GM18907 (cell line): Measurements from ENCODE around the gene ARHGAP10.
"Not testable (repeated sequence)": the region's sequence is repeated elsewhere in the genome, so short reads cannot be mapped to it uniquely, and the experiment has no call there.

Experiments used
- ATAC-seq: cut with Tn5 transposase; IDR thresholded peaks from one replicate; pipeline ENCODE4 v1.9.1; 2021; ENCODE audit warnings: mild to moderate bottlenecking, moderate library complexity; ENCODE audit not compliant: unreplicated experiment

Gene ARHGAP10

GRCh38 chr4:148078061-148078460, 346.2 kb downstream of the ARHGAP10 start:
- no peak for ATAC-seq

GRCh38 chr4:148079961-148080360, 348.1 kb downstream of the ARHGAP10 start:
- no peak for ATAC-seq

- no peak for ATAC-seq
Measured at GRCh38 chr4:148081267-148081666, 349.4 kb downstream of the ARHGAP10 start.

GRCh38 chr4:148081745-148082144, 349.9 kb downstream of the ARHGAP10 start:
- no peak for ATAC-seq

- not testable (repeated sequence) for ATAC-seq
Measured at GRCh38 chr4:148083073-148083472, 351.2 kb downstream of the ARHGAP10 start.

- no peak for ATAC-seq
Measured at GRCh38 chr4:148089624-148090023, 357.7 kb downstream of the ARHGAP10 start.

- ATAC-seq = no peak
Measured at GRCh38 chr4:148090029-148090428, 358.1 kb downstream of the ARHGAP10 start.

GRCh38 chr4:148090503-148091476, 358.9 kb downstream of the ARHGAP10 start:
- ATAC-seq = no peak

GRCh38 chr4:148091896-148092295, 360.0 kb downstream of the ARHGAP10 start:
- ATAC-seq = no peak

- ATAC-seq = no peak
Measured at GRCh38 chr4:148092316-148093014, 360.6 kb downstream of the ARHGAP10 start.

GRCh38 chr4:148093065-148093464, 361.2 kb downstream of the ARHGAP10 start:
- ATAC-seq = no peak

- ATAC-seq = no peak
Measured at GRCh38 chr4:148094149-148094548, 362.3 kb downstream of the ARHGAP10 start.

- no peak for ATAC-seq
Measured at GRCh38 chr4:148095346-148095923, 363.5 kb downstream of the ARHGAP10 start.

GRCh38 chr4:148097801-148098200, 365.9 kb downstream of the ARHGAP10 start:
- no peak for ATAC-seq

- ATAC-seq = no peak
Measured at GRCh38 chr4:148101235-148101634, 369.3 kb downstream of the ARHGAP10 start.

- ATAC-seq = no peak
Measured at GRCh38 chr4:148101790-148102189, 369.9 kb downstream of the ARHGAP10 start.

GRCh38 chr4:148103597-148104355, 371.9 kb downstream of the ARHGAP10 start:
- ATAC-seq = no peak

GRCh38 chr4:148108766-148109165, 376.9 kb downstream of the ARHGAP10 start:
- no peak for ATAC-seq

- no peak for ATAC-seq
Measured at GRCh38 chr4:148109216-148109615, 377.3 kb downstream of the ARHGAP10 start.

- no peak for ATAC-seq
Measured at GRCh38 chr4:148110169-148110568, 378.3 kb downstream of the ARHGAP10 start.
